HG03457 (cell line): ENCODE results near the gene C19orf25.
"Not testable (repeated sequence)": the region's sequence is repeated elsewhere in the genome, so short reads cannot be mapped to it uniquely, and the experiment has no call there.

ENCODE experiments used
- ATAC-seq: cut with Tn5 transposase; IDR thresholded peaks from one replicate; pipeline ENCODE4 v1.9.1; 2021; ENCODE audit warnings: moderate number of reproducible peaks; ENCODE audit not compliant: unreplicated experiment

The C19orf25 gene

GRCh38 chr19:1481893-1482360, 2.9 kb upstream of the C19orf25 start:
- ATAC-seq, result no peak

GRCh38 chr19:1481224-1481892, 2.3 kb upstream of the C19orf25 start:
- no peak for ATAC-seq

- ATAC-seq, result not testable (repeated sequence)
These were observed 2.0 kb downstream of the C19orf25 start for GRCh38 chr19:1477056-1477455.

GRCh38 chr19:1475751-1476437, 3.1 kb downstream of the C19orf25 start:
- no peak for ATAC-seq

- ATAC-seq, result no peak
These were observed 4.2 kb downstream of the C19orf25 start for GRCh38 chr19:1474765-1475351.

- no peak for ATAC-seq
These were observed 4.8 kb downstream of the C19orf25 start for GRCh38 chr19:1474011-1474764.

GRCh38 chr19:1473085-1473851, 5.7 kb downstream of the C19orf25 start:
- no peak for ATAC-seq

- ATAC-seq, result no peak
These were observed 6.6 kb downstream of the C19orf25 start for GRCh38 chr19:1472231-1473084.

- no peak for ATAC-seq
These were observed 7.4 kb downstream of the C19orf25 start for GRCh38 chr19:1471515-1472160.

- no peak for ATAC-seq
These were observed 8.0 kb downstream of the C19orf25 start for GRCh38 chr19:1471010-1471514.

- ATAC-seq, result no peak
These were observed 8.6 kb downstream of the C19orf25 start for GRCh38 chr19:1470305-1471009.

GRCh38 chr19:1470055-1470304, 9.0 kb downstream of the C19orf25 start:
- no peak for ATAC-seq

GRCh38 chr19:1469255-1470054, 9.6 kb downstream of the C19orf25 start:
- ATAC-seq, result no peak

- ATAC-seq, result no peak
These were observed 10.2 kb downstream of the C19orf25 start for GRCh38 chr19:1468821-1469254.

- no peak for ATAC-seq
These were observed 10.7 kb downstream of the C19orf25 start for GRCh38 chr19:1468274-1468820.

- ATAC-seq, result no peak
These were observed 11.3 kb downstream of the C19orf25 start for GRCh38 chr19:1467490-1468273.

GRCh38 chr19:1467215-1467489, 11.9 kb downstream of the C19orf25 start:
- ATAC-seq, result no peak
